Skin of body (tissue), 2 donors: ENCODE data around the gene NLGN4X. TPM values are rescaled to one million over a fixed set of nuclear protein-coding genes. Genes with fewer than 3 reads are reported as not detected.
"Not testable (repeated sequence)": the region's sequence is repeated elsewhere in the genome, so short reads cannot be mapped to it uniquely, and the experiment has no call there.

Experiments
- DNase-seq: peaks from one replicate; lab custom pipeline; 2025; lab: John Stamatoyannopoulos, UW
- total RNA-seq: library from RNA; depleted of rRNA; stranded (reverse); fragments of >200 nt; gene quantifications from one replicate; pipeline ENCODE4 v1.2.3, GENCODE V29; 2014

The NLGN4X gene
- total RNA-seq, 1 donor from 2014 or later, result 4.3 TPM

DNA sequence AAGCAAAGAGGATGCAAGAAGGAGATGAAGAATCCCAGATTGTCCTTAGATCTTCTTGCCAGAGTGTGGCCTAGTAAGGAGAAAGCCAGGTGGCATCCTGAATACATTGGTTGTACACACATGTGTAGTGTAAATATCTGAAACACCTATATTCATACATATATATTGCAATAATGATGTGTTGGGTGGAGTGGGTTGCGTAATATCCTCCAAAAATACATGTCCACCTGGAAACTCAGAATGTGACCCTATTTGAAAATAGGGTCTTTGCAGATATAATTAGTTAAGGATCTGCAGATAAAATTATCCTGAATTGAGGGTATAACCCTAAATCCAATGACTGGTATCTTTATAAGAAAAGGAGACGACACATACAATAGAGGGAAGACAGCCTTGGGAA is 216.3 kb downstream of the NLGN4X start:
- DNase-seq, result no peak

DNA sequence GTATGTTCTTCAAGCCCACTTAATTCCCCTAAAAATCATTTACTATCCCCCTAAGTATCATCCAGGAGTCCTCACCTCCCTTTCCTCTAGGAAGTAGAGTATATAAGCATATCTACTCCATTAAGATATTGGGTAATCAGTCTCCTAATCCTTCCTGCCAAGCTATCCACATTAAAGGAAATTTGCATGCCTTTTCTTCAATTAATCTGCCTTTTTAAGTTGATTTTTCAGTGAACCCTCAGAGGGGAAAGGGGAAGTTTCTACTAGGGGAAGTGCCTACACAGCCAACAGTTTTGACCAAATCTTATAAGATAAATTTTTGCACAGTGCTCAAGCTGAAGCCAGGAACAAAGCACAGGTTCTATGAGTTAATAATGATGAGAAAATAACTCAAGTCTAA is 222.8 kb downstream of the NLGN4X start:
- no peak for DNase-seq

DNA sequence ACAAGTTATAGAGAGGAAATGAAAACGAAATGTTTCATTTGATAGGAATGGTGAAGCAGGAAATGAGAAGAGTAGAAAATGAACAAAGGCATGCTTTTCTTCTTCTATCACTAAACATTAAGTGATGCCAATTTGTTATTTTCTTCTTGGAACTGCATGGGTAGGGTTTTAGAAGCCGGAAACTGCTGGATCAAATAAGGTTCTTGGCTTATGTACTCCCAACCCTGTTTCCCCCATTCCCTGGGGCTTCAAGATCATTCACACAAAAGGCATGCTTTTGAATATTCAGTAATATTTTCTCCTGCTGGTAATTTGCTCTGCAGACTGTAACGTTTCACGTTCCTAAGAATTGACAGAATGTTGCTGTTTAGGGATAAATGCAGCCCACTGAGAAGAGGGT is 224.1 kb downstream of the NLGN4X start:
- DNase-seq, result peak; percentile 9

DNA sequence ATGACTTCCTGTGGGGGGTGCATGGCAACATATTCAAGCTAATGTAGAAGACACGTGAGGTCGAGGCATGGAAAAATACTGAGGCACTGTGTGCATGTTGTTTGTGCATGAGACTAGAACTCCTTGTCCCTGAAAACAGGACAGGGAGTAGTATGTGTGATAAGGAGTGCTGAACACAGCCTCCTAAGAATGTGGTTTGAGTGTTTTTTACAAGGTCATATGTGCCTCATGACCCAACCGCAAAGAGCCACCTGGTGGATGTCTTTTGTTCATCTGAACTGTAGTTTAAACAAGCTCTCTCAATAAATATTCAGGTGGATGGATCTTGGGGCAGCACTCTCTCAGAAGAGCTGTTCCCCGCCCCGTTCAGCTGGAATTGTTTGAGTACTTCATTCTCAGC is 226.6 kb downstream of the NLGN4X start:
- DNase-seq, result no peak

DNA sequence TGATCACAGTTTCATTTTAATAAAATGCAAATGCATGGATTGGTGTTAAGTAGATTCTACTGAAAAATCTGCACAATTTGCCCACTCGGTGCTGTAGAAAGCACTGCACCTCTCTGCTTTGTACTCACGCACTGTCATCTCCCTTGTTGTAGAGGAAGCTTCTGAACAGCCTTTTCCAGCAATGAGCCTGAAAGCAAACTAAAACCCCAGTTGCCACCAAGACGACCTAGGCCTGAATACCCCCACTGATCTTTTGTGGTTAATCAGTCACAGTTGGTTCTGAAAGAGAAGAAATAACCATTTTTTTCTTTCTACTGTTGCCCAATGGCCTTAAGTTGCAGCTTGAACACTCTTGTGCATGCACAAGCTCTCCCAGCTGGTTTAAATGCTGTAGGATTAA is 229.8 kb downstream of the NLGN4X start:
- DNase-seq, result no peak

DNA sequence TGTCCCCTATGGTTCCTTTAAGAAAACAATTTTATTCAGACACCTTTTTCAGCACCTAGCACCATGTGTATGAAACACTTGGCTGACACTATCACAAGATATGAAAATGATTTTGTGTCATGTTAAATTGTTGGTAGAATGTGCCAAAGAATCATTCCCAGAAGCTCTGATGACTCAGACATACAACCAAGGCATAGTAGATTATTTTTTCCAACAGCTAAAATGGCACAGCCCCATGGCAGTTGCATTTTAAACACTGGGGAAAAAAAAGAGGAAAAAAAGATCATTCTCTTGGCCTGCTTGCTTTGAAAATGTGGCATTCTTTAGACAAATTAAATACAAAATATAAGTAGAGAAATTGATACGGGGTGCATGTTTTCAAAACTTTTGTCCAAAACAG is 230.2 kb downstream of the NLGN4X start:
- DNase-seq, result no peak

DNA sequence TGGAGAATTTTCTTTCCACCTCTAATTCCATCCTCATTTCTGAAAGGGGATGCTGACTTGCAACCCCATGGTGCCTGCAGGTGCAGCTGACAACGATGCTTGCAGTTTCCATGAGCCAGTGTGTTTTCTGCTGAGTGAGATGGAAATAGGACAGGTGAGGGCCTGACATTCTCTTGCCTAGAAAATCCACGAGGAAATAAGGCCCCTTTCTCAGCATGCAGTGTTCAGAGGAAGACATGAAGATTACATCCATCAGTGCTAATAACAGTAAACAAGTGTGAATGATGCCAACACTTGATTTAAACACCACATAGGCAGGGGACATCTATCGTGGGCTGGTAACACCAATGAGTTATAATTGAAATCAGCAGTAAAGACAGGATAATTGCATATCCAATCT is 237.3 kb downstream of the NLGN4X start:
- no peak for DNase-seq

DNA sequence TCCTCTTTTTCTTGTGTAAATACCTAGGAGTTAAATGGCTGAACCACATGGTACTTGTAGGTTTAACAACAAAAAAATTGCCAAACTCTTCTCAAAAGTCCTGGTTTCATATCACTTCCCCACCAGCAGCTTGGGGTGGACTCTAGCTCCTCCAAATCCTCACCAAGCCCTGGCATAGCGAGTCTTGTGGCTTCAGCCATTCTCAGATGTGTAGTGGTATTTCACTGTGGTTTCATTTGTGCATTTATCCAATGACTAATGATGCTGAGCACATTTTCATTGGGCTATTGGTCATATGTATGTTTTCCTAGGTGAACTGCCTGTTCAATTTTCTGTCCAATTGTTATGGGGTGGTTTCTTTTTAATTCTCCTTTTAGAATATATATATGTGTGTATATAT is 249.3 kb downstream of the NLGN4X start:
- no peak for DNase-seq

DNA sequence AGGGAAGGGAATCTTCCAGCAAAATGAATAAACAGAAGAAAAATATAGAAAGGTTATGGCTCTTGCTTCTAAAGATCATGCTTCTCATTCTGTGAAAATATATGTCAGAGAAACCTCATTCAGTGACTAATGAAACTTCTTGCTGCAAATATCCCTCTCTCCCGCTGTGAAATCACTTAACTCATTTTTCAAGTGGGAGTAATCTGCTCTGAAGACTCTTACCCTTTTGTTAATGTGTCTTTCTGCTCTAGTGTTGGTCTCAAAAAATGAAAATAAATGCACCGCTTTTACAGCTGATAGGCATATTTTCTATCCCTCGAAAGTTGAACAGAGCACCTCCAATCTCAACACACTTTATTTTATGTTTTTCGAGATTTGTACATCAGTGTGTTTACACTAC is 252.3 kb downstream of the NLGN4X start:
- no peak for DNase-seq

DNA sequence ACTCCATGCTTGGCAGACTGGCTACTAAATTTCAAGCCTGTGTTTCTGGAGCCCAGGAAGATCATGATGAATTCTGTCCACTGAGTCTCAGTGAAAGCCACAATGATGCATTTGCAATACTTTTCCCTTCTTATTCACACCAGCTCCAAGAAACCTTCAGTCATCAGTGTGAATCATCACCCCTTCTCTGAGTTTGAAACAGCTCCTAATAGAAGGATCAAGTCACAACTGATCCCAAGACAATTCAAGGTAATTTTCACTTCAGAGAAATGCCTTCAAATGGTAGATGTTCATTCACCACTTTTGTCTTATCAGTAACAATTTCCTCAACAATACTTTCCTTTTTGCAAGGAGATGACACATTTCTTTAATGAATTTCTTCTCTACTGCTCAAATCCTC is 257.4 kb downstream of the NLGN4X start:
- no peak for DNase-seq

DNA sequence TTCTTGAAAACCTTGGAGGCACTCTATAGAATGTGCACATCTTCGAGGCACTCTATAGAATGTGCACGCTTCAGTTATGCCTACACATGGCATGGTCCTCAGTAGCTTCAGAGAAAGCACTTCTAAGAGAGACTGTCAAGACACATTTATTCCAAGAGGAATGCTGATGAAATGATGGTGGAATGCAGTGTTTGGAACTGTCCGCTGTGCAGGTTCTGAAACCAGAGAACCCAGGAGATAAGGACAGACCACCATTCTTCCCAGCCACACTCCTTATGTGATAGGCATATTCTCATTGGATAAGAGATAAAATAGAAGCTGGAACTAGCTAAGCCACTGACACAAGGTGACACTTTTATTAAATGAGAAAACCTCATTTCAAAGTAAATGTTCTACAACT is 263.3 kb downstream of the NLGN4X start:
- DNase-seq, result no peak

DNA sequence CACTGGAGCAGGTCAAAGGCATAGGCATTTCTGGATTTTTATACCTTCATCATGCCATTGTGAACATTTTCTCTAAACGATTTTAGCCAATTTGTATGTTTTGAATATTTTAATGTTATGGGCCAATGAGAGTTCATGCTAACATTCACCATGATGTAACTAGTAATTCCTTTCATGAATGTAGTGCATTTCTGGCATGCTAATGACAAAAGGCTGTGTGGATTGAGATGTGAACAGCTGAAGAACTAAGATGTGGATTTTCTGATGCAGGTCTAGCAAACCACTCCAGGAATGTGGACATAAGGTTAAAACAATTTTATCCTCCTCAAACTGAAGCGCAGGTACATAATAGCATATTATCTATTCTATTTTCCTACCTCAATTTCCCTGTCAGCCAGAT is 269.4 kb downstream of the NLGN4X start:
- DNase-seq, result no peak

DNA sequence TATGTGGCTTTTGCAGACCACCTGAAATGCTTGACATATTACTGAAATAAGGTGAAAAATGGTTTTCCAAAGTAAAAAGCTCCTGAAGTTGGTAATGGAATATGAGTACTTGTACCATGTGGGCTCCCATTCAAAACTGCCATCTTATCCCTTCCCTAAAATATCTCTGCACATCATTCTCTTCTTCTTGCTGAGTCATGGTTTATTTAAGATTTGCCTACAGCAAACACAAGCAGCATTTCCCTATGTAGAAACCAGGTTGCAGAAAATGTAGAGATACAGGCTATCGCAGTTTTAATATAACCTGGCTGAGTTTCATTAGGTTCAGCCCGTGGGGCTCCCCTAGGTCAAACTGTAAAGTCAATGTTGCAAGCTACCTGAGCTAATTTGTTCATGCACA is 270.1 kb downstream of the NLGN4X start:
- no peak for DNase-seq

DNA sequence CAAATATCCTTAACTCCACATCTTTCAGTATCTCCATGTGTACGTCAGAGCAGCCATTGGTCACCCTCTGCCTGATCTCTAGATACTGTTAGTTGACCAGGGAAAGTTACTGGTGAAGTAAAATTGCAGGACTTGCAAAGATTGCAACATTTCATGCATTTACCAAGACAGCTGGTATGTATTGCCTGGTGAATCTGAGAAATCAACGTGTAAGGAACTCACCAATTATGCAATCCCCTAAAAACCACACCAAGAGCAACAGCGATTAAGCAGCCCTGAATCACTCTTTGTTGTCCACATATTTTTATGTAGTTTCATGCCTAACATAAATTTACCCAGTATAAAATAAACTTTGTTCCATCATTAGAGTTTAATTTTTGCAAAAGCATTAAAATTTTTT is 271.2 kb downstream of the NLGN4X start:
- no peak for DNase-seq

DNA sequence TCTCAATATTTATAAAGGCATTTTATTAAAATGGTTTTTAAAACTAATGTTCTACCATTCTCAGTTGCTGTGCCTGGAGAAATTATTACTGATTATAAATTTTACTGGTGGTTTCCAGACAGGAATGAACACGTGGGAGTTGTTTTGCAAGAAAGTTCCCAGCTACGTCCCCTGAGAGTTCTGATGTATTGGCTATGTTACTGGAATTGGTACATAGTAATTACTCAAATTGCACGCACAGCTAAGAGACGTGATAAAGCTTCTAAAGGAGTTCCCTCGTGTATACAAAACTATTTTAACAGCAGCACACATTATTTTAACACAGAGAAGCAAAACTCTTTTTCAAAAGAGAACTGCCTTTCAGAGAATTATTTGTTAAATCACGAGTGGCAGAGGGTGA is 292.2 kb downstream of the NLGN4X start:
- DNase-seq, result peak; percentile 21

DNA sequence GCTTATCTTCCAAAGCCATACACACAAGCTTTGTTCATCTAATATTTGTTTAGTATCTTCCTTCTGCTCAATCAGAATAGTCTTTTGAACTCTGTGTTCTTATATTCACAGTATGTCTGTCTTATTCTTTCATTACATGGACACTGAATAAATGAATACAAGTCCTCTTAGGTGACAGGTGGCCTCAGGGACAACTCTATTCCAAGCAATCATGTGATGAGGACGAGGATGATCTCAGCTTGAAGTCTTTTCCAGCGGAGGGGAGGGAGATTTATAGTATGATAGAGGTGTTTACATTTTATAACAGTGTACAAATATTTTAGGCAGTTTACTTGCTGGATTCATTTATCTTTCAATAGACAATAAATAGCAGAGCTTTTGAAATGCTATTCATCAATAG is 300.4 kb downstream of the NLGN4X start:
- DNase-seq, result no peak

DNA sequence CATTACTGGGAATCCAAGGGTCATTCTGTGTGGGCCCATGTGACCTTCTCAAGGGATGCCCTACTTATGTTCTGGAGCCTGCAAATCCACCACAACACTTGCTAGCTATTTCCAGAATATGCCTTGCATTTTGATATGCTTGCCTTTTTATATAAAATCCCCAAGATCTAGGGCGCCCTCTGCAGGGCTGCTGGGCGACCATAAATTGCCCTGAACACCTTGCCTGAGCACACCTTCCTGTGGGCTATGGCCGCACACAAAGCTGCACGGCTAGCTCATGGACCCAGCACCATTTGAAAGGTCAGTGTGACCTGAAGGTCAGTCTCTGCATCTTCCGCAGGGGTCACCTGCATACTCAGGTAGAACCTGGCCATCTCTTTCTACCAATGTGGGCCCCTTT is 311.7 kb downstream of the NLGN4X start:
- DNase-seq, result no peak

DNA sequence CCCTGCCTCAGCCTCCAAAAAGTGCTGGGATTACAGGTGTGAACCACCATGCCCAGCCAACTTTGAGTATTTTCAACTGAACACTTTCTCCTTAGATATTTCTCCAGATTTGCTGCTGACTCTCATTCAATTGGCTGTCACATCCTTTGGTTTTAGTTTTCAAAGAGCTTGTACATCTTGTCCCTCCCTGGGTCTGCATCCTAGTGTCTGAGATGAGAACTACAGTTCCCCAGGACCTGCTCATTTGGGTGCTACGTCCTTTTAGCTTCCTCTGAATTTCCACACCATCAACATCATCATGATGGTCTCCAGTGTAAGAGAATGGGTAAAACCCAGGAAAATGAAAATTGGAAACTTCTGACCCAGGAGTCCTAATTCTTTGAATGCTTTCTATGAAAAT is 312.9 kb downstream of the NLGN4X start:
- no peak for DNase-seq

DNA sequence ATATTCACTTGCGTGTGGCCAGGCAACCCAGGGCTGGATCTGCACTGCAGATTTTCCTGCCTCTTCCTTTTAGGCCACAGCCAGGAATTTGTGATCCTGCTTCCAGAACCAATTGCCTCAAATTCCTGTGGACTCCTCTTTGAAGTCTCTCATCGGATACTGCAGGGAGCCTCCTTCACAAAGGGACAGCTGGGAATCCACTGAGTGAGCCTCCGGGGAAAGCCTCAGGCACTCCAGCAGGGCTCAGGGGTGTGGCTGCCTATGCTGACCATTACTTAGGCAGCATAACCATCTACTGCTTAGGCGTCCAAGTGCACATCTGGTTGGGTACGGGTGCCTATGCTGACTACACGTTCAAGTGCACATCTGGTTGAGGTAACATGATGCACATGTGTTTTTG is 321.5 kb downstream of the NLGN4X start:
- no peak for DNase-seq

DNA sequence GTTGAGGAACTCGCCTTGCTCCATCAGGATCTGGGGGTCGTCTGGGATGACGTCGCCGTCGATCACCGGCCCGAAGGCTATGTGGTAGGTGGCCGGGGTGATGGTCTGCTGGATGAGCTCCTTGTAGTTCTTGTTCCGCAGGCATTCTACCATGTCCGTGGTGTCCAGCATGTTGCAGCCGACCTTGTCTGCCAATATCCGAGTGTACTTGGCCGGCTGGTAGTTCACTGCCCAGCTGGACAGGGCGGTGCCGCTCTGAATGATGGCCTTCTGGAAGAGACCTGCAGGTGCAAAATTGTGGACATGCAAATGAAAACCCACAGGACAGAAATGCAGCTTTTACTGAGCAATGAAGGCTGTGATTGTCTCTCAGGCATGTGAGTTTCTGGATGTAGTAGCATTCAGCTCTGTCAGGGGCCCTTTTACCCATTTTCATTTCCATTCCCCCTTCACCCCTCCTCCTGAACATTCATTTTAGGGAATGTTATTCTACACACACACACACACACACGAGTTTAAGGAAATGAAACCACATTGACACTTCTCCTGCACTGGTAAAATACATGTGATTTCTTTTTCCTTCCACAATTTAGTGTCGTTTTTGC is 325.0 kb downstream of the NLGN4X start:
- not testable (repeated sequence) for DNase-seq

DNA sequence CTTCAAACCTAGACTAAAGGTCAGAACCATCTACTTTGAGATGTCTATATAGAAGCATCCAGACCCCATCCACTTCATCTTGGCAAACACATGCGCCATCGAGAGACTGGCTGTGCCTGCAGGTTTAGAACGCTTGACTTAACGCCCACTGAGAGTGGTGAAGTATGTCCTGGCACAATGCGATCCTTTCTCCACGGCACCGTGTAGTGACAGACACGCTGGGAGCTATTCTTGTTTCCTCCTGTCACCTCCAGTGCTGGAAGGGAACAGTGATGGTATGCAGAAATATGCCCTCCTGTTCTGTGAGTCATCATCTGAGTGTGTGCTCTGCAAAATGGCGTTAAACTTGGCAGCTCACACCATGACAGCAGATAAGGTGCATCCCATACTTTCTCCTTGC is 330.2 kb downstream of the NLGN4X start:
- no peak for DNase-seq

DNA sequence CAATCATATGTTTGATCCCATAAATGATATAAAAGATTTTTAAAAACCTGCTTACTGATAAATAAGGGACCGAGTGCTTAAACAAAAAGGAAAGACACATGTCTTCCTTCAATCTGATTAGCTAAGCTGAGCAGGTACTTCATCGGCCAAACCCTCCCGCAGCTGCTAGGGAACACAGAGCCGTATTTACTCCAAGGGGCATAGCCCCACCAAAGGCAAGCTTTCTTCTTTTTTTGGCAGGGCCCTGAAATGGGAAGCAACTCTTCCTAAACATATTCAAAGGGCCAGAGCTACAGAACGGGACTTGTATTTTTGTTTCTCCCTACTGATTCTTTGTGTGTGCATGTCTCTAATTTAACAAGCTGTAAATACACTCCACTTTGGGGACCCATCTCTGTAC is 337.3 kb downstream of the NLGN4X start:
- DNase-seq, result no peak

DNA sequence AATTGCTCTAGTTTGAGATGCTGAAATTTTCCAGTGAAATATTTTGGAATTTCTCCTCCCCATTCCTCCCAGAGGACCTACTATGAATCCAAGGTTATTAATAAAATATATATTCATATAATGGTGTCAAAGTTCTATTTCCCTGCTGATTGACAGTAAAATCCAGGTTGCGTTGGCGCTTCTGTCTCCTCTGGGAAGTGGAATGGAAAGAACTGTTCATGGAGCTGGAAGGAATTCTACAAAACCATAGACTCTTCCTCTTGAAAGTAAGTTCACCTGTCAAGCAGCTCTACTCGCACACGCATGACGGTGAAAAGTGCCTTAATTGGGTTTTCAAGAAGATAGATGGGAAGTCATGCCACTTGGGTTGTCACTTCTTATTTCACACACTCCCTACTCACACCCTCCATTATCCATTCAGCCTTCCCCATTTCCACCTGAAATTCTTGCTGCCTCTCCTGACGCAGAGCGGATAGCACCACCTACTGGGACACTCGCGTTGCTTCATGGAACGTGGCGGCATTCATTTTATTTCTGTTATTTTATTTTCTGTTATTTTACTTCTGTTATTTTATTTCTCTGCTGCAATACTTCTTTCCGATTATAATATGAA is 351.6 kb downstream of the NLGN4X start:
- no peak for DNase-seq

DNA sequence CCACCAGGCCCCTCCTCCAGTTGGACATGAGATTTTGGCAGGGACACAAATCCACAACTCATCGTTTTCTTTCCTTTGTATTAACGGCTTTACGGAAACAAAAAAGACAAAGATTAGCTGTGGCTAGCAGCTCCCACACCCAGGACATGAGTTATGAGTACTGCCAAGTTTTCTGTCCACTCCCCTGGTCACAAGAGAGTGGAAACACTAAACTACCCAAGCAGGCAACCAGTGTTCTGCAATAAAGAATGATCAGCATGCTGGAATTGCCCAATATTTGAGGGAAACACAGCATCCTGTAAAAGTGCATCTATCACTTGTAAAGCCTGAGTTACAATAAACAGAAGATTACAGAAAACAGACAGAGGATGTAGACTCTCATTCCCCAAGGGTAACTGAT is 358.4 kb downstream of the NLGN4X start:
- DNase-seq, result no peak
